SK-N-MC (cell line): ENCODE data around the gene ARMH1.

Experiments
- EZH2 ChIP-seq: fragments of 200-600 bp; sonication (generic); IDR thresholded peaks from one replicate; pipeline ENCODE4 v1.6.1; 2017; ENCODE audit warnings: antibody characterized with exemption
- POLR2AphosphoS5 ChIP-seq: IDR thresholded peaks from 2 replicates; pipeline ENCODE4 v1.6.1; 2012; ENCODE audit warnings: mild to moderate bottlenecking, low read depth, low read length, borderline replicate concordance

DNA sequence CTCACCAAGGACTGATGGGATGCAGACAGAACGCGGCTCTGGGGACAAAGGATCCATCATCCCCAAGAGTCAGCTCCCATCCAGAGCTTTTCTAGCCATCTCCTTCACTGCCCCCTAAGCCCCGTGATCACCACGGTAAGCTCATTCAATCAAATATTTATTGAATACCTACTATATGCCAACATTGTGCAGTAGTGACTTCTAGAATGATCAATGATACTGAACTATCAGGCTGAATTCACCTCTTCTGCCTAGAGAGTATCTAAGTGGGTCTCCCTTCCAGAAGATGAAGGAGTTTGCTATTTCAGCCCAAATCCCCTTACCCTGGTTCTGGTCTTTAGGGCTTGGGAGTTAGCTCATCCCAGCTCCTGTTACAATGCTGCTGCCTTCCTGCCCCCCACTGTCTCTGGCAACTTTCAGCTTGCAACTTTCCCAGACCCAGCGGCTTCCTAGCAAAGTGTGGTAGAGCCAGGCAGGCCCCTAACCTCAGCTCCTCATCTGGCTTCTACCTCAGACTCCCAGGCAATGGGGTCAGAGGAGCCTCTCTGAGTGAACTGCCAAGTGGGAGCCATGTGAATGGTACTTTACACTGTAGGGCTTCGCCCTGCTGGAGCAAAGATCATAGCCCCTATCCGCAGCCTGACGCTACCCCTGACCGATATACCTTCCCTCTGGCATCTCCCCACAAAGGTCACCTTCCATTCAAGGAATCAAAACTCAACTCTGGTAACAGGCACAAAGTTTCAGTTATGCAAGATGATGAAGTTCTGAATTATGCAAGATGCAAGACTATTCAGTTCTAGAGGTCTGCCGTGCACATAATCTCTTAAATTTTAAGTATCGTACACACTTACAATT lies 21.2 kb upstream of the ARMH1 start:
- TF ChIP-seq POLR2AphosphoS5: no peak
- no peak for TF ChIP-seq EZH2
